Measurements from ENCODE around the gene JPT1.

The JPT1 gene

DNA sequence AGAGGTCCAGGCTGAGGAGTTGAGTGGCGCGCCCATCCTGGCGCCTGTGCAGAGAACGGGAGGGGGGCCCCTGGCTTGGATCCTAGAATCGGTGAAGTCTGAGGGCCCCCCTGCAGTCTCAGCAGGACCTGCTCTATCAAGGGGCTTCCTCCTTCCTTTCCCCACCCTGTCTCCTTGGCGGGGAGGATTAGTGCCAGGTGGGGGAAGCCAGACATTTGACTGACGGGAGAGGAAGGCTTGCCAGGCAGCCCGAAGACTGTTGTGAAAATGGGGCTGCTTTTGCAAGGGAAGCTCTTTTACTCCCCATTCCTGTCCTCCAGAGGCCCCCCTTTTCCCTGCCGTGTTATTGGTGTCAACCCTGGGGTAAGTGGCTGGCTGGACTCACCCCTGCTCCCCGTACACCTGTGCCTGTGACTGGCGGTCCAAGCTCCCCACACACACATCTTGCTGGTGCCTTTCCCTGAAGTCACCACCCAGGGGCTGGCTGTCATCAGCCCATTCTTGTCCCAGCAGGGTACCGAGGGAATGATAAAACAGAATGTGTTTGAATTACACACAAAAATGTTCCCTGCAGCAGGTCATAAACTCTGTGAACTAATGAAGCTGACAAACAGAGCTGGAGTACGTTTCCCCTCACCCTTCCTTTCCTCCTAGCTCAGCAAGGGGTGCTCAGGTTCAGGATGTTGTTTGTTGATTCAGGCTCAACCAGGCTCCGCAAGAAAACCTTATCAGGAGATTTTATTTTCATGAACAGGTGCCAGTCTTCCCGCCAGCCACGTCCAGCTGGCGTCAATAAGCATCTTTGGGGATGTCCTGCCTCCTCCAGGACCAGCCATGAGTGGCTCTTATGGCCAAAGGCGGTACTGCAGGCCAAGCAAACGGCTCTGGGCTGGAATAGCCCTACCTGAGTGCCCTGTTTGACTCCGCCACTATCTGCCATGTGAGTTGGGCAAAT, 48.9 kb downstream of the JPT1 start:
- TF ChIP-seq, protein P1, sequence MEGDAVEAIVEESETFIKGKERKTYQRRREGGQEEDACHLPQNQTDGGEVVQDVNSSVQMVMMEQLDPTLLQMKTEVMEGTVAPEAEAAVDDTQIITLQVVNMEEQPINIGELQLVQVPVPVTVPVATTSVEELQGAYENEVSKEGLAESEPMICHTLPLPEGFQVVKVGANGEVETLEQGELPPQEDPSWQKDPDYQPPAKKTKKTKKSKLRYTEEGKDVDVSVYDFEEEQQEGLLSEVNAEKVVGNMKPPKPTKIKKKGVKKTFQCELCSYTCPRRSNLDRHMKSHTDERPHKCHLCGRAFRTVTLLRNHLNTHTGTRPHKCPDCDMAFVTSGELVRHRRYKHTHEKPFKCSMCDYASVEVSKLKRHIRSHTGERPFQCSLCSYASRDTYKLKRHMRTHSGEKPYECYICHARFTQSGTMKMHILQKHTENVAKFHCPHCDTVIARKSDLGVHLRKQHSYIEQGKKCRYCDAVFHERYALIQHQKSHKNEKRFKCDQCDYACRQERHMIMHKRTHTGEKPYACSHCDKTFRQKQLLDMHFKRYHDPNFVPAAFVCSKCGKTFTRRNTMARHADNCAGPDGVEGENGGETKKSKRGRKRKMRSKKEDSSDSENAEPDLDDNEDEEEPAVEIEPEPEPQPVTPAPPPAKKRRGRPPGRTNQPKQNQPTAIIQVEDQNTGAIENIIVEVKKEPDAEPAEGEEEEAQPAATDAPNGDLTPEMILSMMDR (conservative IDR thresholded peaks at IDR 0.05) = peak; percentile 87

DNA sequence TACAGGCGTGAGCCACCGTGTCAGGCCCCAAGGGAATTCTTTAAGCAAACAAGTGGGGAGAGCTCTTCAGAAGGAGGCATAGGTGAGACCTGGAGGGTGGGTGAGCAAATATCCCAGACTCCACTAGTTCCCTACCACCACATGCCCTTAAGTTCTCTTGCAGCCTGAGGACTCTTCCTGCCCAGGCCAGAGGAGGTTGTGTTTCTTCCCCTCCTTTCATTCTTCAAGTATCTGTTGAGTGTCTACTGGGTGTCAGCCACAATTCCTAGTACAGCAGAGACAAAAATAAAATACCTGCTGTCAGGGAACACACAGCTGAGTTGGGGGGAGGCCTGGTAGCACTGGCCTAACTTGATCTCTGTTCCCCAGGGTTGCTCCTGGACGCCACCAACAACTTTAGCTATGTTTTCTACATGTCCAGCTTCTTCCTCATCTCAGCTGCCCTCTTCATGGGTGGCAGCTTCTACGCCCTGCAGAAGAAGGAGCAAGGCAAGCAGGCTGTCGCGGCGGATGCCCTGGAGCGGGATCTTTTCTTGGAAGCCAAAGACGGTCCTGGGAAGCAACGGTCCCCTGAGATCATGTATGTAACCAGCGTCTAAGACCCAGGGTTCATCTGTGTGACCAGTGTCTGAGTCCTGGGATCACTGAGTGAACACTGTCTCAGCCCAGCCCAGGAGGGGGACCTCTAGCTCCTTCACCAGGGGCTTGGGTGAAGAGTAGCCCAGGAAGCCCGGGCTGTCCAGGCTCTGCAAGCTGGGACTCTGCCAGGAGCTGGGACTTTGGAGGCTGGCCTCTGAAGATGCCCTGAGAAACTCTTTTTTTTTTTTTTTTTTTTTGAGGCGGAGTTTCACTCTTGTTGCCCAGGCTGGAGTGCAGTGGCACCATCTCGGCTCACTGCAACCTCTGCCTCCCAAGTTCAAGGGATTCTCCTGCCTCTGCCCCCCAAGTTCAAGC, 50.4 kb downstream of the JPT1 start:
- TF ChIP-seq, protein P1 (conservative IDR thresholded peaks at IDR 0.05) = no peak
- peak overlapping the region; percentile 92 for H3K27ac ChIP-seq

More for the DNA sequence above, 48.9 kb downstream of the JPT1 start:
- peak overlapping the region; percentile 92 for H3K27ac ChIP-seq

DNA sequence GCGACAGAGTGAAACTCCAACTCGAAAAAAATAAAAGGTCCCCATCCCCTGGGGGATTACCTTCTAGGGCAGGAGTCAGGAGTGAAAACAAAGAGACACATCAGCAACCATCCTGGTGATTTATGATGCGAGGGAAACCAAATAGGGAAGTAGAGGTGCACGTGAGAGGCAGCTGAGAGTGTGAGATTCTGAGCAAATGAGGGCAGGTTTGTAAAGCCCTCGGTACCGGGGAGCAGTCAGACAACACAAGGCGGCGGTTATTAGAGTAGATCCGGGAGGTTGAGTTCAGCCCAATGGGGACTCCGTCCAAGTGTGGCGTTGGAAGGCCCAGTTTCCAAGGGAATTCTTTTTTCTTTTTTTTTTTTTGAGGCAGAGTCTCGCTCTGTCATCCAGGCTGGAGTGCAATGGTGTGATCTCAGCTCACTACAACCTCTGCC, 51.9 kb downstream of the JPT1 start:
- H3K27ac ChIP-seq = no peak overlapping the region
- TF ChIP-seq, protein P1 (conservative IDR thresholded peaks at IDR 0.05) = no peak

DNA sequence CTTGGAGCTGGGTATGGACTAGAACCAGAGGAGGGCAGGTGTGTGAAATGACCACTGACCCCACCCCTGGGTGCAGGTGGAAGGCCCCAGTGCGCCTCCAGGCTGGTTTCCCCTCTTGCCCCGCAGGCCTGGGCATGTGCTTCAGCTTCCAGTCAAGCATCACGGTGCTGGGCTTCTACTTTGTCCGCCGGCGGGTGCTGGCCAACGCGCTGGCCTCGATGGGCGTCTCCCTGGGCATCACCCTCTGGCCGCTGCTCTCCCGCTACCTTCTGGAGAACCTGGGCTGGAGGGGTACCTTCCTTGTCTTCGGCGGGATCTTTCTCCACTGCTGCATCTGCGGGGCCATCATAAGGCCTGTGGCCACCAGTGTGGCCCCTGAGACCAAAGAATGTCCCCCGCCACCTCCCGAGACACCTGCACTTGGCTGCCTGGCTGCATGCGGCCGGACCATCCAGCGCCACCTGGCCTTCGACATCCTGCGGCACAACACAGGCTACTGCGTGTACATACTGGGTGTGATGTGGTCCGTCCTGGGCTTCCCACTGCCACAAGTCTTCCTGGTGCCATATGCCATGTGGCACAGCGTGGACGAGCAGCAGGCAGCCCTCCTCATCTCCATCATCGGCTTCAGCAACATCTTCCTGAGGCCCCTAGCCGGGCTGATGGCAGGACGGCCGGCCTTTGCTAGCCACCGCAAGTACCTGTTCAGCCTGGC, 54.3 kb downstream of the JPT1 start:
- TF ChIP-seq, protein P1 (conservative IDR thresholded peaks at IDR 0.05) = no peak
- H3K27ac ChIP-seq = no peak overlapping the region

DNA sequence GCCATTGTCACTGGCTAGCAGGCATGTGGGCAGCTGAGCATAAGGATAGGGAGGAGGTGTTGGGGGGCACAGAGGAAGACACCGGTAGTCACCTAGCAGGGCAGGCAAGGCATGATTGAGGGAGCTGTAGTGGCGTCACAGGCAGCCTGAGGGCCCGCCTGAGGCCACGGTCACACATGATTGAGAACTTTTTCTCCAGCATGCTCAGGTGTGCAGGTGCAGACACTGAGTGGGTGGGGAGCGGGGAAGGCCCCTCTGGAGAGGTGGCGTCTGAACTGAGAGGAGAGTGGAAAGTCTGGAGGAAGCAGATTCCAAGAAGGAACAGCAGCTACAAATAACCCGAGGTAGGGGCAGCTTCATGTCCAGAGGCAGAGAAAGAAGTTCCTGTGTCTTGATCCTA, 55.5 kb downstream of the JPT1 start:
- TF ChIP-seq, protein P1 (conservative IDR thresholded peaks at IDR 0.05) = no peak
- H3K27ac ChIP-seq = no peak overlapping the region

DNA sequence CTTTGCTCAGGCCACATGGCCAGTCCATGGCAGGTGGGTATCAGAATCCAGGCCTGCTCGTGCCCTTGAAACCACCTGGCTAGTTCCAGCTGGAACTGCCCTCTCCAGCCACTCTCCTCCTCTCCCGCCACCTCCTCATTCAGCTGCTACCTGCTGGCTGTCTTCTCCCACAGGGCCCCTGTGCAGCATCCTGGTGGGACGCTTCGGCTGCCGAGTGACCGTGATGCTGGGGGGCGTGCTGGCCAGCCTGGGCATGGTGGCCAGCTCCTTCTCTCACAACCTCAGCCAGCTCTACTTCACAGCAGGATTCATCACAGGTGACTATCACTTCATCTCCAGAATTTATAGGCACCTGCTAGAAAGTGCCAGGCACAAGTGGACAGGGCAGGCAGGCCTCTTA, 56.4 kb downstream of the JPT1 start:
- H3K27ac ChIP-seq = no peak overlapping the region
- TF ChIP-seq, protein P1 (conservative IDR thresholded peaks at IDR 0.05) = no peak

All from VCaP (cell line).